Limb (tissue), 2 donors: ENCODE results near the gene ATP8B3.
A peak's percentile ranks its signal among the peaks of the same experiment; 100 is the strongest.
"Not testable (repeated sequence)": the region's sequence is repeated elsewhere in the genome, so short reads cannot be mapped to it uniquely, and the experiment has no call there.

Experiments used
- DNase-seq, 2 donors: peaks; one replicate each; pipeline ENCODE4 v3.0.0-alpha.2; 2016; ENCODE audit errors: extremely low spot score in 2 of 2

ATP8B3 gene

DNA sequence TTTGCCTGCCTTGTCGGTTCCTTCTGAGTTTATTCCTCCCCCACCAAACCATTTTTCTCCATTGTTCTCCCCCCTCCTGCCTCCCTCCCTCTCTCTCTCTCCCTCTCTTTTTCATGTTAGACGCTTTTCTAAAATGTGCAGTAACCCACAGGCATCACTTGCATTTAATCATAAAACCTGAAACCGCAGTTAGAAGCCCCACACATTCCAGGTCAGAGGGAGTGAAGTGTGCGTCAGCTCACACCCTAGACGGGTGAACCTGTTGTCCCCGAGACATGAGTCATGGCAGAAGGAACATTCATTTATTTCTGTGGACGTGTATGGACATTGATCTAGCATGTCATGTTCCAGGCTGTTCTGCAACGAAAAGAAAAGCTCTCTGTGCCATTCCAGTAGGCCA is 38.9 kb downstream of the ATP8B3 start:
- DNase-seq: no peak

DNA sequence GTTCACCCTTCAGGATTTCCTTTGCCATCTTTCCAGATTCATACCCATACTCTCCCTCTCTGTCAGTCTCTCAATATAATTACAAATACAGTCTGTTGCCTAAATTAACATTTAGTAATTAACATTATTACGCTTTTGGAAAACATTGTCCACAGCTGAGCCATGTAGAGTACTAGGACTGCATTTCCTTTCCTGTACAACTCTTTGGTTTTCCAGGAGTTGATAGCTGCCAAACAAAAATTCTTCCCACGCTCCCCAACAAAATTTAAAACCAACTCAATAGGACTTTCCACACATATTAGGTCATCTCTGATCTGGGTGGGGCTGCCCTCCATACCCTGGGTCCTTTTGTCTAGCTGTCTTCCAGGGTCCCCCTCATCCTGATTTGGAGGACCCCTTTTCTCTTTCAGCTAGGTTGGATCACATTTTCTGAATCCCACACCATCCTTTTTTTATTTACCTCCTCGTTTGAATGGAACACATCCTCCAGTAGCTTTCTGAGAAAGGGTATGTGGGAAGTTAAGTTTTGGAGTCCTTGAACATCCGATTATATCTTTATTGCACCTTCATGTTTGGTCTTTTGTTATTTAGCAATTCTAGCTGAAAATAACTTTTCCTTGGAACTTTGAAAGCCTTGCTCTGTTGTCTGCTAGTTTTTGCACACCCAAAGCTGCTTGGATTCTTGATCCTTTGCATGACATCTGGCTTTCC is 41.1 kb downstream of the ATP8B3 start:
- DNase-seq: no peak

DNA sequence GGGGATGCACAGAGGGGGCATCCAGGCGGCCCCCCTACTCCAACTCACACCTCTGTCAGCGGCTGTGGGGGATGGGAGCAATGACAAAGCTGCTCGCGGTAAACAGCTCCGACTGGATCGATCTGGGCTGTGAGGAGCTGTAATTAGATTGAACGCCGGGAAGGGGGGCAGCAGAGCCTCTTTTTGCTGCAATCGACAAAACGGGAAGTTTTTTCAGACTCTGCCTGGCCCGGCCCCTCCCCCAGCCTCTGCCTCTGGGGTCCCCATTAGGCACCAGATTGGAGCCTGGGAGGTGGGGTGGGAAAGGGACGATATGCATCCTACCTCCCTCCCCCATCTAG is 42.5 kb downstream of the ATP8B3 start:
- no peak for DNase-seq

DNA sequence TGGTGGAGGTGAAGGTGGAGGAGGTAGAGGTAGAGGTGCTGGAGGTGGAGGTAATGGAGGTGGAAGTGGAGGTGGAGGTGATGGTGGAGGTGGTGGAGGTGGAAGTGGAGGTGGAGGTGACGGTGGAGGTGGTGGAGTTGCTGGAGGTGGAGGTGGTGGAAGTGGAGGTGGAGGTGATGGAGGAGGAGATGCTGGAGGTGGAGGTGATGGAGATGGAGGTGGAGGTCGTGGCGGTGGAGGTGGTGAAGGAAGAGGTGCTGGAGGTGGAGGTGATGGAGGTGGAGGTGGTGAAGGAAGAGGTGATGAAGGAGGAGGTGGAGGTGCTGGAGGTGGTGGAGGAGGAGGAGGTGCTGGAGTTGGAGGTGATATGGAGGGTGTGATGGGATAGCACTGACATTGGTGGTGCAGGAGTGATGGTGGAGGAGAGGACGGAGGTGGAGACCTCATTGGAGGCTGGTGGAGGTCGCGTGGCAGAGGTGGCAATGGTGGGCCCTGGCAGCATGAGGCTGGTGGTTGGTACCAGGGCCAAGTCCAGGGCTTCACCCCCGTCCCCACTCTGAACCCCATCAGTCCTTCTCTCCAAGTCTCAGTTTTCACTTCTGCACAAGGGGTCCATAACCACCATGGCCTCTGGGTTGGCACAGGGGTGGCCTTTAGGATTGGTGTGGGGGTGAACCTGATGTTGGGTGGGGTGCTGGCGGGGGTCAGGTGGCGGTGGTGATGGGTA is 43.0 kb downstream of the ATP8B3 start:
- DNase-seq: no peak

DNA sequence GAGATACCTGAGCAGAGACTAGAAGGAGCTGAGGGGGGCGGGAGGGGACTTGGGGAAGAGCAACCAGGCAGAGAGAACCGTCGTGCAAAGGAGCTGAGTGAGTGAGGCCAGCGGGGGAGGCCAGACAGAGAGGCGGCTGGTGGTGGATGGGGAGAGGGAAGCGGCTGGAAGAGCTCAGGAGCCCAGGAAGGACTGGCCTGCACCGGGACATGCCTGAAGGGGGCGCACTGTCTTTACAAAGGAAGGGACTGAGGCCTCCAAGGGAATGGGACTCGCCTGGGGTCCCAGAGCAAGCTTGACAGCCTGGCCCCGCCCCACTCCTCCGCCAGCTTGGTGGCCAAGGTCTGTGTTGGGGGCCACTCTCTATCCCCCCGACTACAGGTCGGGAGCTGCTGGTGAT is 43.8 kb downstream of the ATP8B3 start:
- no peak for DNase-seq

DNA sequence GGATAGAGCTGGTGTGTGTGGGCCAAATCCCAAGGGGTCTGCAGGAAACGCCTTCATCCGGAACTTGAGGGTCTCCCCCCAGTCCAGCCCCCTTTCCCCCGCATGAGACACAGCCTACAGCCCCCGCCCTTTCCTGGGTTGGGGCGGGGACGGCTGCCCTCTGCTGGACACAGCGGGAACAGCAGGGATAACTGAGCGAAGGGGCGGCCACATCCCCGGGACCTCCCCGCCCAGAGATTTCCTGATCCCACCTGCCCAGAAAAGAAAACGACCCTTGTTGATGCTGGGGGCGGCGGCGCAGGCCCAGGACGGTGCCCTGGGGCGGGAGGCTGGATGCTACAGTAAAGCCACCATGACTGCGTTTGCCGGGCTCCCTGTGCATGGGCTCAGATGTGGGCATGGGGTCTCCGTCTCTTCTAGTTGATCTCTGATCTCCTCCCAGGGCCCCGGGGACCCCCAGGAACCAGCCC is 44.6 kb downstream of the ATP8B3 start:
- DNase-seq: peak; percentile 18 to 84

DNA sequence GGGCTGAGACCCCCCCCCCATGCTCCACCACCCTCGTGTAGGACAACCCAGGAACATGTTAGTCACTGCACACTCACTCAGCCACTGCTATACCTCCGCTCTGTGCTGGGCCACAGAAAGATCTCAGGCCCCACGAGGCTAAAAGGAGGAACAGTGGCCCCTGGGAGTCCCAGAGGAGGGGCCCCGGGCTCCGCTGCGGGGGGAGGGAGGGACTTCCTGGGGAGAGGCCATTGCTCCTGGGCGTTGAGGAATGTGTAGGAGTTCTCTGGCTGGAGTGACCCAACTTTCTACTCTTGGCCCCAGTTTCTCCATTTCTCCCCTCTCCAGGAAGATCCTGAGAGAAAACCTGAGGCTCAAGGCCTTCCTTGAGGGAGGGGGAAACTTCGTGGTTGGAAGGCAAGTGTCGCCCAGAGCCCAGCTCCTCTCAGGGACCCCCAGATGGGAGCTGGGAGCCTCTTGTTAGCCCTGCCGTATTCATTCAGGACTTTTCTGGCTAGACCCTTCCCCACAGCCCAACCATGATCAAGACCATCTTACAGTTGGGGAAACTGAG is 45.2 kb downstream of the ATP8B3 start:
- DNase-seq: no peak

DNA sequence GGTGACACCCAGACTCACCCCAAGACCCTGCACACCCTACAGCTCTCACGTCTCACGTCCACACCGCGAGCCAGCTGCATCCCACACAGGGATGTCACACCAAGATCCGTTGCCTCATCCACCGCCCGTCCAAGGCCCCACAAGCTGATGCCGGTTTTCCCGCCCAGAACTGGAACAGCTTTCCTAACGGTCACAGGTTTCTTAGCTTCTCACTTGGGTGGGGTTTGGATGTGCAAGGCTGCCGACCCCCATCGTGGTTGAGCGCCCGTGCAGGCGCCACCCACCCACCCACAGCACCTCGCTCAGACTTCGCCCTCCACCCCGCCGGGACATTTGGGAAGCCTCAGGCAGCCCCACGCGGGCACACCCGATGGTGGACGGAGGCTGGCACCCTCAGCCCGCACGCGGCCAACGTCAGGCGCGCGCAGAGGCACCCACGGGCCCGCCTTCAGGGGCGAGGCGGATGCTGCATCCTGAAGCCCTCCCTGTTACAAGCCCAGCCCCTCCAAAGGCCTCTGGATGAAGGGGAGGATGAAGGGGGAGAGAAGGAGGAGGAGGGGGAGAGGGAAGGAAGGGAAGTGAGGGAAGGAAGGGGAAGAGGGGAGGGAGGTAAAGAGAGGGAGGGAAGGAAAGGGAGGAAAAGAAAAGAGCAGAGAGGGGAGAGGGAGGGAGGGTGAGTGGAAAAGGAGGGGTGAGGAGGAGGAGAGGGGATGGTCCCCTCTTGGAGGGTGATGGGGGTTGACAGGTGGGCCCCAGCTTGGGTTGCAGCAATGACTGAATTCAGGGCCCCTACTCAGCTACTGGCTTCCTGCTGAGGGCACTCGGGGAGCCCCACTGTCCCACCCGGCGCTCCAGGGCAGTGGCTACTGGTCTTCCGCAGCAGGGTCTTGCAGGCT is 45.9 kb downstream of the ATP8B3 start:
- no peak for DNase-seq

DNA sequence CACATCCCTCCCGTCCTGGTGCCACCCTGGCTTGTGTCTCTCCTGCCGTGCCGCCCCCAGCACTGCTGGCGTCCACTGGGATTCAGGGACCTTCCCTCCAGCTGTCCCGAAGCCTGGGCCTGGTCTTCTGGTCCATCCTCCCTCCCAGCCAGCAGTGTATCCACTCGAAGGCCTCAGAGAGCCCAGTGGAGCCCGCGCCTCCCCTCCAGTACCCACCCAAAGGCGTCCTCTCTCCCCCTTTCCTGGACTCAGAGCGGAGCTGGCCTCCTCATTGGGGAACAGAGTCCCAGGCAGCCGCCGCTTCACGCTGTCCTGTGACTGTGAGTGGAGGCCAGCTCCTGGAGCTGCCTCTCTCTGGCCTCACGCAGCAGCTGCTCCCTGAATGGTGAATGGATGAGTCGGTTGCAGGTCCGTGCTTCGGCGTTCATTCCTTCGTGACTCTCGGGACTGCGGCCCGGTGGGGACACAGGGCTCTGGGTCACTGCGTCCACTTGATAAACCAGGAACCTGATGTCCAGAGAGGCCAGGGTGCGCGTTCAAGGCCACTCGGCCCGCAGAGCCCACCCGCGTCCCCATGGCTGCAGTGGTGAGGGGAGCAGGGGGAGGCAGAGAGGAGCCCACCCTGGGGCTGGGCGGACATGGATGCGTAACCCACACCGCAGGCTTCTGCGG is 46.7 kb downstream of the ATP8B3 start:
- DNase-seq: no peak

DNA sequence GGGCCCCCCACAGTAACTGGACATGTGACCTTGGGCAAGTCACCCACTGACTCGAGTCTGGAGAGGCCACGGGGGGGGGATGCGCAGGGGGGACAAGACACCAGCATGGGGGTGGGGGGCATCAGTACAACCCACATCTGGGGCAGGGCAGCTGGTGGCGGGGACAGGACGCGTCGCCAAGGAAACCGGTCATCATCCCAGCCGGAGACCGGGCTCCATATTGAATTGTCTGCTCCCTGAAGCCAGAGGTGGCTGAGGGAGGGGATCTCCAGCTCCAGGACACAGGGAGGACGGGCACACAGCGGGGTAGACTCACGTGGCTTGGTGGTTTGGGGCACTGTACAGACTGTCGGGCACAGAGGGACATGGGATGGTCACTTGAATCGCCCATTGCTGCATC is 47.3 kb downstream of the ATP8B3 start:
- DNase-seq: no peak

DNA sequence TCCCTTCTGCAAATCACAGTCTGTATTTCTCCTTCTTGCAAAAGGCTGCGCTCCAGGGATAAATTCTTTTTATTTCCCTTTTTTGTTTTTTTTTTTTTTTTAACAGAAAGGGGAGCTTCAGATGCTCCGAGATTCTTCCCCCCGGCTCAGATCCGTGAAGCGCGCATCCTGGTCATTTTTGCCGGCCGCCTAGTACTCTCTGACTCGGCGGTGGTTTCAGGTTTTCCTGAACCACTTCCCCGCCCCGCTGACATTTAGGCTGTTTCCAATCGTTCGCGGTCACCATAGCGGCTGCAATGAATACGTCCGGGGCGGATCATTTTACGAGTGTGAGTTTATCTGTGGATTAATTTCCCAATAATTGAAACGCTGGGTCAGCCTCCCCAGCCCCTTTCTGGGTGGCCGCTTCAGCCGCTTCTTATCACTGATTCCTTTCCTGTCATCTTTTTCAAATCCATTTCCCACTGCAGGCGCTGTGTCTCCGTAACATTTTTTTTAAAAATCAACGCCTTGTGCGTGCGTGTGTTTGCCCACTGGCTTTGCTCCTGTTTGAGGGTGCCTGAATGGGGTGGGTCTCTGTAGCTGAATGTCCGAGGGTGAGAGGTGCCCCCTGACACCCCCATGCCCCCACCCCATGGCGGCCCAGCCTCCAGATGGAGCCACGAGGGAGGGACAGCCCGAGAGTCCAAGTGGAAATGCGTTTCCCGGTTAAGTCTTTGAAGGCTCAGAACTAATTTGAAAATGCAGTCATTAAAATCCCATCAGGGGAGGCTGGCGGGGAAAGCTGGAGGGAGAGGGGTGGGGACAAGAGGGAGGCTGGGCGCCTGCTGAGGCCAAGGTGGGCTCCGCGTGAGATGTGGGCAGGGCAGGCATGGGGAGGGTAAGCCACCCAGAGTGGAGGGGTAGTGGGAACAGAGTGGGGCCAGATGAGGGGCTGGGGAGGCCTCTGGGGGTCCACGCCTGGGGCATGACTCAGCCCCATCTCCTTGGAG is 48.1 kb downstream of the ATP8B3 start:
- DNase-seq: no peak

DNA sequence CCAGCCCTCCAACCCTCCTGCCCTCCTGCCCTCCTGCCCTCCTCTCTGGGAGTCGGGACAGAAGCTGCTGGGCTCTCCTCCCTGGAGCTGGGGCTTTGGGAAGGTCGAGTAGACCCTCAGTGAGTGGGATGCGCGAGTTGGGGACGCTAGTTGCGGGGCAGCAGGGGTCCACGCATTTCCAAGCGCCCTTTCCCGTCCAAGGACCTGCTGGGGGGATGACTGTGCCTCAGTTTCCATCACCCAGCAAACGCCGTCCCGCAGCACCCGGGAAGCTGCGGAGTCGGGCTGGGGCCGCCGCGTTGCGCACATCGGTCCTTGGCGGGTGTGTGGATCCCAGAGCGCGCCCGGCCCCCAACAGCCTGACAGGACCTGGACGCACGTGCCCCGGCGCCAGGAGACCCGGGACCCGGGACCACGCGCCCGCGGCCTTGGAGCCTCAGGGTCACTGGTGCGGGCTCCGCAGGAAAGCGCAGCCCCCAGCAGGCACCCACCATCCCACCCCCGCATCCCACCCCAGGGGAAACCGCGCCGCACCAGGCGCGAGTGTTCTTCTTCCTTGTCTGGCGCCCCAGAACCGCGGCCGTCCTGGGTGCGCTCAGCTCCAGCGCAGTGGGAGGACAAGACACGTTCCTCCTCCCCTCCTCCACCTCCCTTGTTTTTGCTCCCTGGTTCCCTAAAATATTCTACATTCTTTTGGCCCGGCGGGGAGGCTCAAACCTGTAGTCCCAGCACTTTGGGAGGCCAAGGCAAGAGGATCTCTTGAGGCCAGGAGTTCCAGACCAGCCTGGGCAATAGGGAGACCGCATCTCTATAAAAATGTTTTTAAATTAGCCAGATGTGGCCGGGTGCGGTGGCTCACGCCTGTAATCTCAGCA is 49.6 kb downstream of the ATP8B3 start:
- DNase-seq: no peak

DNA sequence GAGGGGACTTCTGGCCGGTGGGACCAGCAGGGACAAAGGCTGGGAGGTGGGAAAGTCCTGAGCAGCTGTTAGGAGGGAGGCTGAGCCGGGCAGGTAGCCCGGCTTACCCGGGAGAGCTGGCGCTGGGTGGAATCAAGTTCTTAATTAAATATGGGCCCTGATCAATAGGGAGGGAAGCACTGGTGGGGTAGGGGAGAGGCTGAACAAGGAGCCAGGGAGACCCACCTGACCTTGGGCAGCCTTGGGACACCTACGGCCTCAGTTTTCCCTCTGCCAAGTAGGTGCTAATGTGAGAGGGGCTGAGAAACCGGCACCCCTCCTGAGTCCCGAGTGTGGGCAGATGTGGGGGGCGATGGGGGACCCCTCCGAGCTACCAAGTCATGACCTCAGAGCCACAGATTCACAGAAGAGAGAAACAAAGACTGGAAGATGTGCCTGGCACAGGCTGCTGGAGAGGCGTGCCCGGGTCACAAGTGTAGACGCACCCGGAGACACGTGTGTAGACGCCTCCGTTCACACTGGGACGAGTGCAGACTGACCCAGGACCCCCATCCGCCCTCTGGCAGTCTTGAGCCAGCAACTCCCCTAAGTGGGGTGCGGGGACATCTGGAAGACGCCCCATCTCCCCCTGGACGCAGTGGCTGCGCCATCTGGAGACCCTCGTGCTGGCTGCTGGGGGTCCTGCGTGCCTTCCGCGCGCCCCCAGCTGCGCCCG is 50.4 kb downstream of the ATP8B3 start:
- no peak for DNase-seq

DNA sequence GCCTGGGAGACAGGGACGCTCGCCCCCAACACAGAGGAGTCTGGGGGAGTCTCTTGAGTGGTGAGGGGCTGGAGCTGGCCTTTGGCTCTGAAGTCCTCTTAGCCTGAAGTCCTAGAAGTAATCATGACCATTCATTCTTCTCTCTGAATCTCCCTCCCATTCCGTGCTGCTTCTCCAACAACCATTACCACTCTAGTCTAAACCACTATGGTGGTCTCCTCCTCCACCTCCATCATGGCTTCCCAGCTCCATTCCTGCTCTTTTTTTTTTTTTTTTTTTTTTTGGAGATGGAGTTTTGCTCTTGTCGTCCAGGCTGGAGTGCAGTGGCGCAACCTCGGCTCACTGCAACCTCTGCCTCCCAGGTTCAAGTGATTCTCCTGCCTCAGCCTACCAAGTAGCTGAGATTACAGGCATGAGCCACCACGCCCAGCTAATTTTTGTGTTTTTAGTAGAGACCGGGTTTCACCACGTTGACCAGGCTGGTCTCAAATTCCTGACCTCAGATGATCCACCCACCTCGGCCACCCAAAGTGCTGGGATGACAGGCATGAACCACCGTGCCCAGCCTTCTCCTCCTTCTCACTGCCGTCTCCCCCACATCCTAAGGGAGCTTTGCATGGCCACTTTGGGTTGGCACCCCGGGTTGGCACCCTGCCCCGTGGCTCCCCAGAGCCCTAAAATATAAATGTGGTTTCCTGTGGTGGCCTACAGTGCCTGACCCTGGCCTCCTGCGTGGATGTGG is 51.1 kb downstream of the ATP8B3 start:
- DNase-seq: not testable (repeated sequence)

DNA sequence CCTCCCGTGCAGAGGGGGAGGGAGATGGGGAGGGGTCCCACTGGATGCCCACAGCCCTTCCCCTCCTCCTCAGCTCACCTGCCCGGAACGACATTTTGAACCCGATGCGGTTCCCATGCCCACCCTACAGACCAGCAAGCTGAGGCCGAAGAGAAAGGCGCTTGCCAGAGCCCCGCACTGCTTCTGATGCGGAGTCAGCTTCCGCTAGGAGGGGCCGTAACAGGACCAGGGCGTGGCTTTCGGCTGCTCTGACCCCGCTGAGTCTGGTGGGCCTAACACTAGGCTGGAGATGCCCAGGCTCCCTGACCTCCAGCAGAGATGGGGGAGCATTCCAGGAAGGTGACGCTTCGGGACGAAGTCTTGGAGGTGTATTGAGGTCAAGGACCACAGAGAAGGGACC is 52.1 kb downstream of the ATP8B3 start:
- DNase-seq: no peak

DNA sequence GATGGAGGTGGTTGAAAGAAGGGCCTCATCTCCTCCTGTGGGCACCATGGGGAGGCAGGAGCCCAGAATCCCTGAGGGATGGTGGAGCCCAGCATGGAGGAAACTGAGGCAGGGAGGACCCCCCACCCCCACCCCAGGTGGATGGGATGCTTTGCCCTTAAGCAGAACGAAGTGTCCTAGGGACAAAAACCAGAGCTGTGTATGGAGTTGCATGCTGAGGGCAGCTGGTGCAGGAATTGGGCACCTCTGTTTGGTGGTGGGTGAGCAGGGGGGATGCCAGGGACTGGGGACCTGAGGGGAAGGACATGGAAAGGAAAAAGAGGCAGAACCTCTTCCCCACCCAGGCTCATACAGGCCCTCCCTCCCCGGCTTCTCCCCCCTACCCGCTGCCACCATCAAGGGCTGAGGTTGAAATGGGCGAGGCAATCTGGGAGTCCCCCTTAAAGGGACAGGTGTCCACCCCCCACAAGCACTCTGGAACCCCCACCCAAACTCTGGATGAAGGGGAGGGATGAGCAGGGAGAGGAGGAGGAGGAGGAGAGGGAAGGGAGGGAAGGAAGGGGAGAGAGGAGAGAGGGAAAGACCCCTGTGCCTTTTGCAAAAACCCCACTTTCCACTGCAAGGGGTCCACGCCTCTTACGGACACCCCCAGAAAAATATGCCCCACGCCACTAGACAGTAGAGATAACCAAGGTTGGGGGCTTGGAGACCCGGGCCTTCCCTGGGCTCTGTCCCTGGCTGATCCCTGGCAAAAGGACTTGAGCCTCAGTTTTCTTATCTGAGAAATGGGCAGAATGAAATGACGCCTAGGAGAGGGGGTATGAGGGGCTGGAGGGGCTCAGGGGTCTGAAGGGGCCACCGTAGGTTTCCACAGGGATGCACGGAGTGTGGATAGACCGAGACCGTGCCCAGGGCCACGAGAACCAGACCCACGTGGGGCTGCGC is 52.8 kb downstream of the ATP8B3 start:
- no peak for DNase-seq

DNA sequence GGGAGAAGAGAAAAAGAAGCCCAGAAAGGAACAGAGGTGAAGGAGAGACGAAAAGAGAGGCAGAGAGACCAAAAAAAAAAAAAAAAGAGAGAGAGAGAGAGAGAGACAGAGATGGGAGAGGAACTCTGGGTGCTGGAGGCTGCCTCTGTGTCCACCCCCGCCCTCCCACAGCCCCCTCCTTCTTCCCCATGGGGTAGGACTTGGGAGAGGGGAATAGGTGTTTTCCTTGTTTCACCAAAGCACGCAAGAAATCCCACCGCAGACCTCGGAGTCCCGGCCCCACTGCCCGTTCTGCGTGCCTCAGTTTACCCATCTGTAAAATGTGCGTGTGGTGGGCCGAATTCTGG is 53.9 kb downstream of the ATP8B3 start:
- DNase-seq: no peak
